Pancreas (tissue), 10 donors: ENCODE data around the gene MYH6. TPM values are rescaled to one million over a fixed set of nuclear protein-coding genes. Genes with fewer than 3 reads are reported as not detected.
"Not testable (repeated sequence)": the region's sequence is repeated elsewhere in the genome, so short reads cannot be mapped to it uniquely, and the experiment has no call there.

ENCODE experiments used
- ATAC-seq, 4 donors: fragments of 200-7000 bp; cut with Tn5 transposase; one replicate each; pipeline versions ENCODE4 v1.8.0 to v1.9.1; 2020; ENCODE audit warnings: mild to moderate bottlenecking in 4 of 4, moderate library complexity in 4 of 4
- DNase-seq, 6 donors: peaks; one replicate each; pipeline ENCODE4 v3.0.0-alpha.2; 2020
- FAIRE-seq: peaks from 2 replicates; lab custom pipeline; 2012; peaks lifted over from hg19 to GRCh38; lab: Jason Lieb, UNC
- H3K27ac ChIP-seq, 4 donors: fragments of 200-600 bp; sonication (generic); 1 replicate in 3 of 4; 2 replicates in 1 of 4; pipeline versions ENCODE4 v1.5.0 to v1.8.0; 2020
- H3K27me3 ChIP-seq, 4 donors: fragments of 200-600 bp; one replicate each; pipeline ENCODE4 v1.8.0; 2021
- H3K36me3 ChIP-seq, 3 donors: fragments of 200-600 bp; sonication (generic) in 1 of 3; one replicate each; pipeline versions ENCODE4 v1.5.0 to v1.8.0; 2020 to 2021
- H3K4me1 ChIP-seq, 3 donors: fragments of 200-600 bp; one replicate each; pipeline ENCODE4 v1.8.0; 2021
- H3K4me3 ChIP-seq, 4 donors: fragments of 200-600 bp; sonication (generic) in 2 of 4; one replicate each; pipeline versions ENCODE4 v1.5.0 to v1.8.0; 2020 to 2021
- H3K9me3 ChIP-seq, 4 donors: fragments of 200-600 bp; one replicate each; pipeline ENCODE4 v1.8.0; 2021
- CTCF ChIP-seq, 4 donors: fragments of 200-600 bp; sonication (generic) in 3 of 4; IDR thresholded peaks; one replicate each; pipeline versions ENCODE4 v1.5.0 to v1.8.0; 2021; ENCODE audit warnings: antibody characterized with exemption in 4 of 4
- WGBS, 2 donors: extraction: QIAGEN DNeasy Blood & Tissue Kit; methylation state at CpG; one replicate each; pipeline ENCODE4 v1.1.7; 2013; 5-methylcytosine and 5-hydroxymethylcytosine counted together
- intact Hi-C, 3 donors: fragments of 100-400 bp; cut with DNase I; formaldehyde crosslinking; loops; one replicate each; pipeline versions ENCODE4 v1.11.1 to v1.14.2; 2022
- polyA plus RNA-seq, 2 donors: library from polyadenylated mRNA; stranded (reverse); fragments of 200-250 nt; gene quantifications; one replicate each; pipeline ENCODE4 v1.2.3, GENCODE V29; 2013
- total RNA-seq, 6 donors: library from RNA; stranded (reverse); fragmentation: NEBNext Ultra II Directional in 4 of 6; extraction: Animal tissue kit (Norgen Biotek cat#: 25700) in 4 of 6; gene quantifications; one replicate each; pipeline versions ENCODE4 v1.2.1 to v1.2.4, GENCODE V29; 2021 to 2023
- donor health status: healthy with polysubstance abuse.
- donor health status: DM: no; HTN: no; CAD: no; lungs with moderate emphysema.
- donor health status: DM: no; HTN: no; CAD: no.
- donor health status: control.
- donor health status: control.
- donor health status: Bipolar disorder and iron deficiency.
- donor health status: DM: yes; HTN: yes; CAD: no.
- donor health status: DM: no; HTN: no; CAD: no.
- donor health status: DM: no; HTN: no; CAD: no.
- donor health status: DM: yes; HTN: yes; CAD: no.

MYH6 gene
- total RNA-seq (under 1 TPM in 4 of 6 donors, not detected in 2; 0.03 to 0.16 (median 0.05) TPM), polyA plus RNA-seq (under 1 TPM; 0.56 to 0.72 TPM)

GRCh38 chr14:23407516-23408306, at the start of gene MYH6:
Gene MYH6 (minus strand): TSS chr14:23408273. CDS start chr14:23407223, 1,050 bp downstream.
- Histone ChIP-seq H3K9me3 (no peaks in the 10 kb centered on the region), H3K4me1 (no peaks in the 10 kb centered on the region), H3K36me3 (no peaks in the 10 kb centered on the region), H3K4me3 (no peak within 1 kb of the TSS), H3K27ac (no peak within 1 kb of the TSS), H3K27me3 (no peaks in the 10 kb centered on the region)
- DNase-seq (no peak), FAIRE-seq (no peak), ATAC-seq (no peak)
- 60 to 70% methylated on average over 15 of the region's 15 CpGs for WGBS, 2 donors
- no peak for TF ChIP-seq CTCF (IDR thresholded peaks at IDR 0.05)
- intact Hi-C loops = no loop called here

- intact Hi-C loops, H3K4me3 ChIP-seq, FAIRE-seq, H3K27ac ChIP-seq, H3K4me1 ChIP-seq, H3K36me3 ChIP-seq, DNase-seq, H3K27me3 ChIP-seq, H3K9me3 ChIP-seq: not testable (repeated sequence)
- ATAC-seq = peak in 2 of 4 donors; percentile 44 to 62
- 69 to 73% methylated on average over 11 of the region's 11 CpGs for WGBS, 2 donors
These were observed 49.0 kb upstream of the MYH6 start for GRCh38 chr14:23456883-23457586.

- Histone ChIP-seq H3K4me3 (no peak overlapping the region), H3K4me1 (no peaks in the 10 kb centered on the region), H3K27me3 (no peaks in the 10 kb centered on the region), H3K27ac (no peak overlapping the region), H3K9me3 (no peaks in the 10 kb centered on the region), H3K36me3 (no peaks in the 10 kb centered on the region)
- TF ChIP-seq CTCF (IDR thresholded peaks at IDR 0.05) = no peak
- no peak for DNase-seq
- ATAC-seq = no peak
- intact Hi-C loops = no loop called here
- no peak for FAIRE-seq
- WGBS, 2 donors = 45 to 50% methylated on average over 1 of the region's 1 CpG
These were observed 46.4 kb upstream of the MYH6 start for GRCh38 chr14:23454445-23454856.

- H3K27ac ChIP-seq = no peak overlapping the region
- FAIRE-seq (no peak), DNase-seq (no peak), ATAC-seq (no peak)
- H3K36me3 ChIP-seq = no peaks in the 10 kb centered on the region
- intact Hi-C loops = no loop called here
- no peak overlapping the region for H3K4me3 ChIP-seq
- H3K4me1 ChIP-seq = peaks cover 4 to 9% (median 6%) of the 10 kb centered on the region in 3 donors
- no peak for TF ChIP-seq CTCF (IDR thresholded peaks at IDR 0.05)
- no peaks in the 10 kb centered on the region for H3K9me3 ChIP-seq
- H3K27me3 ChIP-seq = no peaks in the 10 kb centered on the region
- 85 to 89% methylated on average over 2 of the region's 2 CpGs for WGBS, 2 donors
These were observed 44.2 kb upstream of the MYH6 start for GRCh38 chr14:23452237-23452636.

- H3K4me1 ChIP-seq = peaks cover 4 to 9% (median 6%) of the 10 kb centered on the region in 3 donors
- ATAC-seq (no peak), DNase-seq (no peak), FAIRE-seq (no peak)
- WGBS, 2 donors = 57 to 95% methylated on average over 2 of the region's 2 CpGs
- no peaks in the 10 kb centered on the region for H3K36me3 ChIP-seq
- TF ChIP-seq CTCF (IDR thresholded peaks at IDR 0.05) = no peak
- H3K9me3 ChIP-seq = no peaks in the 10 kb centered on the region
- intact Hi-C loops = no loop called here
- no peak overlapping the region for H3K27ac ChIP-seq
- H3K4me3 ChIP-seq = no peak overlapping the region
- H3K27me3 ChIP-seq = no peaks in the 10 kb centered on the region
These were observed 42.3 kb upstream of the MYH6 start for GRCh38 chr14:23450379-23450778.
